Measurements from ENCODE around the gene AFTPH.

- TF ChIP-seq CTCF (IDR thresholded peaks at IDR 0.05; ENCODE audit: low read length) (no peak), EZH2 (optimal IDR thresholded peaks at IDR 0.05; ENCODE audit: low read depth, low read length) (no peak), EZH2phosphoT487 (IDR thresholded peaks at IDR 0.05; ENCODE audit: low read length) (no peak)
Observed at GRCh38 chr2:64622443-64623241, 98.5 kb downstream of the AFTPH start.
